ENCODE data around the gene STAC3. TPM values are rescaled to one million over a fixed set of nuclear protein-coding genes. Genes with fewer than 3 reads are reported as not detected.

STAC3 gene
- total and polyA plus RNA-seq, 2 experiments from 2014 or later, result 0.48 to 3.0 TPM

- peak overlapping the region; percentile 90; the same call in 1 of the 2 replicates for H2AFZ ChIP-seq
- peaks cover 71% of the 10 kb centered on the region for H3K27me3 ChIP-seq (ENCODE audit: insufficient read depth)
- Mint-ChIP-seq H3K27me3 (ENCODE audit: insufficient read depth, low read depth, poor library complexity) (peaks cover 66% of the 10 kb centered on the region), H3K4me3 (peak overlapping the region; percentile 41), H3K27ac (no peak overlapping the region), H3K9me3 (no peaks in the 10 kb centered on the region; the same call in 1 of the 3 replicates), H3K36me3 (ENCODE audit: low read depth) (peaks cover 16% of the 10 kb centered on the region), H3K4me1 (peaks cover 51% of the 10 kb centered on the region)
- H3K4me2 ChIP-seq, result peak overlapping the region; percentile 78
- no peak overlapping the region for H3K27ac ChIP-seq (ENCODE audit: low read depth)
- DNase-seq (ENCODE audit: low spot score) (no peak), ATAC-seq (no peak)
- 0 out of 2 replicates have a peak, but pooled peaks cover 21% of the 10 kb centered on the region for H3F3A ChIP-seq (replicated peaks; ENCODE audit: low read depth)
- H3K9me2 ChIP-seq (ENCODE audit: insufficient read depth), result no peaks in the 10 kb centered on the region
- H3K4me3 ChIP-seq, result peak overlapping the region; percentile 55
- H3K36me3 ChIP-seq (ENCODE audit: insufficient read depth), result no peaks in the 10 kb centered on the region
- H4K20me1 ChIP-seq (replicated peaks; ENCODE audit: insufficient read depth), result peaks cover 10% of the 10 kb centered on the region; the same call in 1 of the 2 replicates
- TF ChIP-seq CREB1 (CRISPR knock-in tag; IDR thresholded peaks at IDR 0.05; ENCODE audit: low read depth), result no peak
- no peak for TF ChIP-seq JUNB (IDR thresholded peaks at IDR 0.05; ENCODE audit: unreplicated experiment)
- TF ChIP-seq EZH2 (IDR thresholded peaks at IDR 0.05; ENCODE audit: low read depth, unreplicated experiment), result peak; percentile 78
- no peaks in the 10 kb centered on the region for H3K79me2 ChIP-seq (replicated peaks; ENCODE audit: insufficient read depth)
- H3K4me1 ChIP-seq (ENCODE audit: insufficient read depth), result peaks cover 38% of the 10 kb centered on the region
These were observed 35.3 kb downstream of the STAC3 start for GRCh38 chr12:57215668-57216013.

DNA sequence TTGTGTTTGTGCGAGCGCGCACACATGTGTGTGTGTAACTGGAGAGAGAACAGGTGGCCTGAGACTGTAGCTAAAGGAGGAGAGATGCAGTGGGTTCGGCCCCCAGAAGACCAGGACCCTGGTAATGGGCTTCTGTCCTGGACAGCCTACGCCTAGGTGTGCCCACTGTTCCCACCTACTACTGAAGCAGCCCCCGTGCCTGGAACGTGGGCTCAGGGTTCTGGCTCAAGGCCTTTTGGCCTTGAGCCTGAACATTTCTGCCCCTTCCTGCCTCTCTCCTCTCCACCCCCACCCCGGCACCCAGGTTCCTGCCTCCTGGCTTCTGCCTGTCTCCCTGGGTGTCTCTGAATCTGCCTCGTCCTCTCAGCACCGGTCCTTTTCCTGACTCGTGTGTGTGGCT lies 35.9 kb downstream of the STAC3 start:
- Histone ChIP-seq H3K4me3 (peak overlapping the region; percentile 55; the same call in 1 of the 2 replicates), H3K36me3 (ENCODE audit: insufficient read depth) (no peaks in the 10 kb centered on the region), H3F3A (replicated peaks; ENCODE audit: low read depth) (0 out of 2 replicates have a peak, but pooled peaks cover 21% of the 10 kb centered on the region), H3K27me3 (ENCODE audit: insufficient read depth) (peaks cover 66% of the 10 kb centered on the region), H3K27ac (ENCODE audit: low read depth) (no peak overlapping the region), H3K4me1 (ENCODE audit: insufficient read depth) (peaks cover 34% of the 10 kb centered on the region), H3K79me2 (replicated peaks; ENCODE audit: insufficient read depth) (no peaks in the 10 kb centered on the region), H2AFZ (no peak overlapping the region), H3K9me2 (ENCODE audit: insufficient read depth) (no peaks in the 10 kb centered on the region), H3K4me2 (no peak overlapping the region; the same call in 1 of the 2 replicates), H4K20me1 (replicated peaks; ENCODE audit: insufficient read depth) (peaks cover 10% of the 10 kb centered on the region; the same call in 1 of the 2 replicates)
- H3K27me3 Mint-ChIP-seq (ENCODE audit: insufficient read depth, low read depth, poor library complexity), result peaks cover 62% of the 10 kb centered on the region
- no peaks in the 10 kb centered on the region; the same call in 1 of the 3 replicates for H3K9me3 Mint-ChIP-seq
- no peak for DNase-seq (ENCODE audit: low spot score)
- peaks cover 20% of the 10 kb centered on the region for H3K36me3 Mint-ChIP-seq (ENCODE audit: low read depth)
- H3K27ac Mint-ChIP-seq, result no peak overlapping the region
- peaks cover 49% of the 10 kb centered on the region for H3K4me1 Mint-ChIP-seq
- peak overlapping the region; percentile 41; the same call in 1 of the 3 replicates for H3K4me3 Mint-ChIP-seq
- TF ChIP-seq CTCF (conservative IDR thresholded peaks at IDR 0.05; ENCODE audit: low read depth in 2 of 2) (no peak), EZH2phosphoT487 (IDR thresholded peaks at IDR 0.05; ENCODE audit: unreplicated experiment) (no peak), JUNB (IDR thresholded peaks at IDR 0.05; ENCODE audit: unreplicated experiment) (no peak), POLR2AphosphoS5 (IDR thresholded peaks at IDR 0.05; ENCODE audit: low read depth) (no peak), EZH2 (IDR thresholded peaks at IDR 0.05; ENCODE audit: low read depth, unreplicated experiment) (no peak), CREB1 (CRISPR knock-in tag; IDR thresholded peaks at IDR 0.05; ENCODE audit: low read depth) (no peak), ZNF331 (CRISPR knock-in tag; IDR thresholded peaks at IDR 0.05; ENCODE audit: low read depth) (no peak)
- TF ChIP-seq, protein P1, sequence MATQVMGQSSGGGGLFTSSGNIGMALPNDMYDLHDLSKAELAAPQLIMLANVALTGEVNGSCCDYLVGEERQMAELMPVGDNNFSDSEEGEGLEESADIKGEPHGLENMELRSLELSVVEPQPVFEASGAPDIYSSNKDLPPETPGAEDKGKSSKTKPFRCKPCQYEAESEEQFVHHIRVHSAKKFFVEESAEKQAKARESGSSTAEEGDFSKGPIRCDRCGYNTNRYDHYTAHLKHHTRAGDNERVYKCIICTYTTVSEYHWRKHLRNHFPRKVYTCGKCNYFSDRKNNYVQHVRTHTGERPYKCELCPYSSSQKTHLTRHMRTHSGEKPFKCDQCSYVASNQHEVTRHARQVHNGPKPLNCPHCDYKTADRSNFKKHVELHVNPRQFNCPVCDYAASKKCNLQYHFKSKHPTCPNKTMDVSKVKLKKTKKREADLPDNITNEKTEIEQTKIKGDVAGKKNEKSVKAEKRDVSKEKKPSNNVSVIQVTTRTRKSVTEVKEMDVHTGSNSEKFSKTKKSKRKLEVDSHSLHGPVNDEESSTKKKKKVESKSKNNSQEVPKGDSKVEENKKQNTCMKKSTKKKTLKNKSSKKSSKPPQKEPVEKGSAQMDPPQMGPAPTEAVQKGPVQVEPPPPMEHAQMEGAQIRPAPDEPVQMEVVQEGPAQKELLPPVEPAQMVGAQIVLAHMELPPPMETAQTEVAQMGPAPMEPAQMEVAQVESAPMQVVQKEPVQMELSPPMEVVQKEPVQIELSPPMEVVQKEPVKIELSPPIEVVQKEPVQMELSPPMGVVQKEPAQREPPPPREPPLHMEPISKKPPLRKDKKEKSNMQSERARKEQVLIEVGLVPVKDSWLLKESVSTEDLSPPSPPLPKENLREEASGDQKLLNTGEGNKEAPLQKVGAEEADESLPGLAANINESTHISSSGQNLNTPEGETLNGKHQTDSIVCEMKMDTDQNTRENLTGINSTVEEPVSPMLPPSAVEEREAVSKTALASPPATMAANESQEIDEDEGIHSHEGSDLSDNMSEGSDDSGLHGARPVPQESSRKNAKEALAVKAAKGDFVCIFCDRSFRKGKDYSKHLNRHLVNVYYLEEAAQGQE (IDR thresholded peaks at IDR 0.05; ENCODE audit: unreplicated experiment), result no peak
- ATAC-seq, result no peak

Measured in GM23338 (cell line).